Gastroesophageal sphincter (tissue), 4 donors: ENCODE measurements around the gene CYTH2. TPM values are rescaled to one million over a fixed set of nuclear protein-coding genes. Genes with fewer than 3 reads are reported as not detected.

Experiments
- ATAC-seq: fragments of 150-250 bp; one replicate; pipeline ENCODE4 v1.9.1; 2016; ENCODE audit warnings: mild to moderate bottlenecking, moderate library complexity
- H3K27ac ChIP-seq, 4 donors: fragments of 200-600 bp; sonication (generic) in 3 of 4; 1 replicate in 3 of 4; 2 replicates in 1 of 4; pipeline ENCODE4 v1.5.1; 2016 to 2019
- H3K27me3 ChIP-seq: fragments of 200-600 bp; sonication (generic); one replicate; pipeline ENCODE4 v1.5.1; 2019
- H3K36me3 ChIP-seq, 2 donors: fragments of 200-600 bp; sonication (generic); one replicate each; pipeline ENCODE4 v1.5.1; 2019; ENCODE audit warnings: control low read depth in 1 of 2
- H3K4me1 ChIP-seq, 3 donors: fragments of 200-600 bp; sonication (generic); 1 replicate in 2 of 3; 2 replicates in 1 of 3; pipeline ENCODE4 v1.5.1; 2016 to 2019; ENCODE audit warnings: control low read depth in 2 of 3
- H3K4me3 ChIP-seq, 2 donors: fragments of 200-600 bp; sonication (generic); one replicate each; pipeline ENCODE4 v1.5.1; 2019; ENCODE audit warnings: mild to moderate bottlenecking in 1 of 2, moderate library complexity in 1 of 2
- H3K9me3 ChIP-seq, 3 donors: fragments of 200-600 bp; sonication (generic); one replicate each; pipeline ENCODE4 v1.5.1; 2017 to 2019; ENCODE audit warnings: control low read depth in 2 of 3
- EP300 ChIP-seq: sonication (generic); formaldehyde crosslinking; IDR thresholded peaks from one replicate; pipeline ENCODE4 v1.6.1; 2017; ENCODE audit warnings: antibody characterized with exemption, mild to moderate bottlenecking
- POLR2A ChIP-seq, 2 donors: fragments of 450-650 bp; IDR thresholded peaks; one replicate each; pipeline ENCODE4 v1.6.1; 2017; ENCODE audit warnings: antibody characterized with exemption in 2 of 2, mild to moderate bottlenecking in 2 of 2, moderate library complexity in 1 of 2
- POLR2AphosphoS5 ChIP-seq: sonication (generic); formaldehyde crosslinking; IDR thresholded peaks from one replicate; pipeline ENCODE4 v1.6.1; 2017; ENCODE audit warnings: antibody characterized with exemption
- WGBS, 2 donors: methylation state at CpG; one replicate each; pipeline ENCODE4 v1.1.5; 2018; ENCODE audit warnings: low coverage in 1 of 2; 5-methylcytosine and 5-hydroxymethylcytosine counted together
- total RNA-seq, 4 donors: library from RNA; depleted of rRNA; stranded (reverse); fragments of >200 nt; gene quantifications; one replicate each; pipeline ENCODE4 v1.1.0, GENCODE V29; 2016
- TF ChIP-seq, protein P1 (sequence below), 4 experiments: fragments of 200-600 bp in 2 of 4; fragments of 450-650 bp in 2 of 4; sonication (generic) in 1 of 4; IDR thresholded peaks; one replicate each; pipeline ENCODE4 v1.5.1; 2017 to 2019; ENCODE audit warnings: antibody characterized with exemption in 4 of 4, mild to moderate bottlenecking in 2 of 4, moderate library complexity in 2 of 4

CYTH2 gene
- total RNA-seq, 4 donors from 2014 or later = 28.6 to 56.7 (median 47.0) TPM

DNA sequence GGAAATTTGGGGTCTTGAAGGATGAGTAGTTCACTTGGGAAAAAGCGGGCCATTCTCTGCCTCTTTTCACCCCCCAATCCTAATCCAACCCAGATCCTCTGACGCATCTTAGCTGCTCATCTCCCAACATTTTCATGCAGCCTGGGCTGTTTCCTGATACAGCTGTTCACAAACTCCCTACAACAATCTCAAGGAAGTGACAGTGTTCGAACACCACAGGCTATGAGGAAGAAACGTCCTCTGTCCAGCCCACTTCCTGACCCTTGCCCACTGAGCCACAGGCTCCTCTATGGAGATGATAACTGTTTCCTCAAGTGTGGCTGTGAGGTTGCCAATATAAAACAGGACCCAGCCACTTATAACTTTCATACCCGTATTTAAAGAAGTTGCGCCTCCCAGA, 26.2 kb downstream of the CYTH2 start:
- Histone ChIP-seq H3K4me1 (peaks cover 0 to 56% (median 22%) of the 10 kb centered on the region in 3 donors), H3K27me3 (peaks cover 34% of the 10 kb centered on the region), H3K36me3 (no peaks in the 10 kb centered on the region), H3K9me3 (no peaks in the 10 kb centered on the region), H3K4me3 (no peak overlapping the region), H3K27ac (peak overlapping the region in 1 of 4 donors; percentile 31)
- TF ChIP-seq, protein P1, sequence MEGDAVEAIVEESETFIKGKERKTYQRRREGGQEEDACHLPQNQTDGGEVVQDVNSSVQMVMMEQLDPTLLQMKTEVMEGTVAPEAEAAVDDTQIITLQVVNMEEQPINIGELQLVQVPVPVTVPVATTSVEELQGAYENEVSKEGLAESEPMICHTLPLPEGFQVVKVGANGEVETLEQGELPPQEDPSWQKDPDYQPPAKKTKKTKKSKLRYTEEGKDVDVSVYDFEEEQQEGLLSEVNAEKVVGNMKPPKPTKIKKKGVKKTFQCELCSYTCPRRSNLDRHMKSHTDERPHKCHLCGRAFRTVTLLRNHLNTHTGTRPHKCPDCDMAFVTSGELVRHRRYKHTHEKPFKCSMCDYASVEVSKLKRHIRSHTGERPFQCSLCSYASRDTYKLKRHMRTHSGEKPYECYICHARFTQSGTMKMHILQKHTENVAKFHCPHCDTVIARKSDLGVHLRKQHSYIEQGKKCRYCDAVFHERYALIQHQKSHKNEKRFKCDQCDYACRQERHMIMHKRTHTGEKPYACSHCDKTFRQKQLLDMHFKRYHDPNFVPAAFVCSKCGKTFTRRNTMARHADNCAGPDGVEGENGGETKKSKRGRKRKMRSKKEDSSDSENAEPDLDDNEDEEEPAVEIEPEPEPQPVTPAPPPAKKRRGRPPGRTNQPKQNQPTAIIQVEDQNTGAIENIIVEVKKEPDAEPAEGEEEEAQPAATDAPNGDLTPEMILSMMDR (IDR thresholded peaks at IDR 0.05) = no peak
- TF ChIP-seq EP300 (no peak), POLR2A (IDR thresholded peaks at IDR 0.05) (no peak), POLR2AphosphoS5 (no peak)
- ATAC-seq = no peak
- 73 to 79% methylated on average over 5 to 6 of the region's 6 CpGs for WGBS, 2 donors

DNA sequence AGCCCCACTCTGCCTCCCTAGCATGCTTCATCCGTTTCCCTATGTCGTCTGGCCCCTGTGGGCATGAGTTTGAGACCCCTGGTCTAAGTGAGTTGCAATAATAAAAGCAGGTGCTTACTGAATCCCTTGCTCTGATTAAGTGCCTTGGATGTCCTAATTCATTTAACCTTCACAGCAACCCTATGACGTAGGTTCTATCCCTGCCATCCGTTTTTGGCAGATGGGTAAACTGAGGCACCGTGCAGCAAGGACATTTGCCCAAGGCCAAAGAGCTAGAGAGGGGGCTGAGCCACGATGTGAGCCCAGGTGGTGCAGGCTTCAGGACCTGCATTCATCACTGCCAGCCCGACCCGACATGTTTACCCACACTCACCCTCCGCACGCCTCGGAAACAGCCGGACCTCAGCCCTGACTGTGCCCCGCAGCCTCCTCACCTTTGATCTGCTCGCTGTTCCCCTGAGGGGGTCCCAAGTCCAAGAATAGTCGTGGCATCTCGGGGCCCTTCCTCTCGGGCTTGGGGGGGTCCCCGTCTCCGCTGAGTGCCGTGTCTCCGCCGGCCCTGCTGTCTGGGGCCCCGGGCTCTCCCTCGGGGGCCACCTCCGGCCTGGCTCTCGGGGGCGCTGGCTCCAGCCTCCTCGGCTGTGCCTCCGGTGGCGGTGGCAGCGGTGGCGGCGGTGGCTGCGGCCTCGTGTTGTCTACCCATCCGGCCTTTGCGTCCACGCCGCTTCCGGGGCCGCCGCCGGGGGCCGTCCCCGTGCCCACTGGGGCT, 28.0 kb downstream of the CYTH2 start:
- no peaks in the 10 kb centered on the region for H3K36me3 ChIP-seq
- TF ChIP-seq POLR2A (IDR thresholded peaks at IDR 0.05) = no peak
- TF ChIP-seq, protein P1 (IDR thresholded peaks at IDR 0.05) = no peak
- no peak for TF ChIP-seq EP300
- TF ChIP-seq POLR2AphosphoS5 = no peak
- H3K27ac ChIP-seq = no peak overlapping the region
- H3K27me3 ChIP-seq = peaks cover 51% of the 10 kb centered on the region
- WGBS, 2 donors = 32 to 79% methylated on average over 2 to 8 of the region's 45 CpGs
- no peaks in the 10 kb centered on the region for H3K9me3 ChIP-seq
- no peak overlapping the region for H3K4me3 ChIP-seq
- peaks cover 0 to 51% (median 13%) of the 10 kb centered on the region in 3 donors for H3K4me1 ChIP-seq
- ATAC-seq = no peak

DNA sequence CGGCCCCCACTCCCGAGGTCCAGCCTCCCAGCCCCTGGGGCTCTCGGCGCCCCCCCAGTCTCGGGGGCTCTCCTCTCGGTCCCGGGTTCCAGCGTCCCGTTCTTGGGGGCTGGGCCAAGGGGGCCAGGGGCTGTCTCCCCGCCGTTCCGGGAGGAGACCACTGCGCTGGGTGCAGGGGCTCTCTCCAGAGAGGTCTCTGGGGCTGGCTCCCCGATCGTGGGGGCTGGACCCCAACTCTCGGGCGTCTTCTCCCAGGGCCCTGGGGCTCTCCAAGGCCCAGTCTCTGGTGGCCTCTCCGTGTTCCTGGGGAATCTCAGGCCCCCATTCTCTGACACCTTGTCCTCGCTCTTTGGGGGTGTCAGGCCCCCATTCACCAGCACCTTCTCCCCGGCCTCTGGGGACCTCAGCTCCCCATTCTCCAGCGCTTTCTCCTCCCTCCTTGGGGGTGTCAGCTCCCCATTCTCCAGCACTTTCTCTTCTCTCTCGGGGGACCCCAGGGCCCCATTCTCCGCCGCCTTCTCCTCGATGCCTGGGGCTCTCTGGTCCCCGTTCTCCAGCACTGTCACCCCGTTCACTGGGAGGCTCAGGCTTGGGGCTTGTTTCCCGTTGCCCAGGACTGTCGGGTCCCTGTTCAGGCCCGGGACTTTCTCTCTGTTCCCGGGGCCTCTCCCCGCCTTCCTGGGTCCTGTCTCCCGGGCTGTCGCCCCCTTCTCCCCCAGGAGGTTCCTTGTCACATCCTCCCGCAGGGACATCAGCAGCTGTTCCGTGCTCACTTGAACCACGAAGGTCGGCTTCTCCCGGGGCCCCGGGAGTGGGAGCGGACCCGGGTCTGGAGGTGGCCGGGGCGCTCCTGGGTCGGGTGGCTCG, 28.8 kb downstream of the CYTH2 start:
- H3K9me3 ChIP-seq = no peaks in the 10 kb centered on the region
- TF ChIP-seq, protein P1 (IDR thresholded peaks at IDR 0.05) = no peak
- TF ChIP-seq POLR2A (IDR thresholded peaks at IDR 0.05) (no peak), EP300 (no peak), POLR2AphosphoS5 (no peak)
- H3K27ac ChIP-seq = no peak overlapping the region
- H3K4me3 ChIP-seq = no peak overlapping the region
- no peaks in the 10 kb centered on the region for H3K36me3 ChIP-seq
- no peak for ATAC-seq
- peaks cover 0 to 43% (median 13%) of the 10 kb centered on the region in 3 donors for H3K4me1 ChIP-seq
- WGBS, 2 donors = 32 to 49% methylated on average over 9 to 10 of the region's 46 CpGs
- H3K27me3 ChIP-seq = peaks cover 59% of the 10 kb centered on the region

DNA sequence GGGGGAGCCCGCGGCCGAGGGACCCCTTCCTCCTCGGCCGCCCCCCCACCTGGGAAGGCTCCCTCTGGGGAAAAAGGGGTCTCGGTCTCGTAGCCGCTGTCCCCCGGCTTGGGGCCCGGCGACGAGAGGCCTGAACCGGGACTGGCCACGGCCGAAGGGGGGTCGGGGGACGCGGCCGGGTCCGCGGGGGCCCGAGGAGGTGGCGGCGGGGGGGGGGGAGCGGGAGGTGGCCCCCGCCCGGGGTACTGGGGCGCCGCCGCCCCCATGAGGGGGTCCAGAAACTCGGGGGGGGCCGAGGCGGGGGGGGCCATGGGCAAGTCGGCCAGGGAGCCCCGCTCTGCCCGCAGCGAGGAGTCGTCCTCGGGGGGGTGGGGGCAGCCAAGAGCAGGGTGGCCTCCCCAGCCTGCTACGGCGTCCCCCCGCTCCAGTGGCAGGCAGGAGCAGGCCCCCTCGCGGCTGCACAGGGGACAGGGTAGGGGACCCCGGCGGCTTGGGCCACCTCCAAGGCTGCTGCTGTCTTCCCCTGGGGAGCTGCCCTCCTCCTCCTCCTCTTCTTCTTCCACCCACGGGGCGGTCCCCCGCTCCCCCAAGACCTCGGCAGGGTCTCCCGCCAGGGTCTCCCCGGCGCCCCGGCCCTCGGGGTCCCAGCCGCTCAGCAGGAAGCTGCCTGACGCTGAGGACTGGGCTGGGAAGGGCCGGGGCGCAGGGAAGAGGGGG, 29.6 kb downstream of the CYTH2 start:
- Histone ChIP-seq H3K9me3 (no peaks in the 10 kb centered on the region), H3K4me1 (peaks cover 0 to 36% (median 13%) of the 10 kb centered on the region in 3 donors), H3K27ac (no peak overlapping the region), H3K4me3 (peak overlapping the region in 1 of 2 donors; percentile 0), H3K36me3 (no peaks in the 10 kb centered on the region), H3K27me3 (peaks cover 60% of the 10 kb centered on the region)
- TF ChIP-seq EP300 = no peak
- no peak for TF ChIP-seq POLR2AphosphoS5
- ATAC-seq = no peak
- WGBS, 2 donors = no CpG with 5 or more reads among the region's 59 CpGs
